ENCODE results near the gene SKI. TPM values are rescaled to one million over a fixed set of nuclear protein-coding genes. Genes with fewer than 3 reads are reported as not detected.

The SKI gene
- total RNA-seq, 1 experiment from 2014 or later: 89.5 TPM

DNA sequence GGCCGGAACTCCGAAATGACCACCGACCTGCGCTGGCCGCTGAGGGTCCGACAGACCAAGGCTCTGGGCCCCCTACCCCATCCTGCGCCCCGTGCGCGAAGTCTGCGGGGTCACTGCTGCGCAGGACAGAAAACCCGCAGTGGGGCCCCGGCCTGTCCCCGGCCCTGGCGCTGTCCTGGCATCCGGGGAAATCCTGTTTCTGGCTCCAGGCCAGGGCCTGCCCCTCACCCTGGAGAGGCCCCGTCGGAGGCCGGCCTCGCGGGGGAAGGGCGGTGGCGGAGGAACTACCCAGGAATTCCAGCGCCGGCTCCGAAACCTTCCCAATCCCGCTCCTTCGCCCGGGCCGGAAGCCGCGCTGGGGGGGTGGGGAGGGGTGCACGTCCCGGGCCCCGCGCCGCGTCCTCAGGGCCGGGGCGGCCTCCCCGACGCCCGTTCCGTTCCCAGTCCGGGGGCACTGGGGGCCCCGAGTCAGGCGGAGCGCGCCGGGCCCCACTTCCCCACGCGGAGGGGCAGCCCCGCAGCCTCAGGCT lies 86.2 kb downstream of the SKI start:
- Histone ChIP-seq H3K27me3 (ENCODE audit: insufficient read depth, low read length) (no peaks in the 10 kb centered on the region), H3T11ph (ENCODE audit: low read length) (no peak overlapping the region), H3K27ac (ENCODE audit: insufficient read length, low read depth, low read length) (no peak overlapping the region), H2AFZ (ENCODE audit: low read length) (no peak overlapping the region), H3K23ac (ENCODE audit: insufficient read length, low read depth, low read length) (no peak overlapping the region), H3K79me1 (ENCODE audit: insufficient read depth, low read depth, low read length, poor library complexity, severe bottlenecking) (no peaks in the 10 kb centered on the region), H4K20me1 (ENCODE audit: control insufficient read depth, insufficient read depth, insufficient read length) (no peaks in the 10 kb centered on the region), H3K4ac (ENCODE audit: low read depth, low read length) (no peak overlapping the region), H2BK15ac (ENCODE audit: low read depth, low read length) (no peak overlapping the region), H3K14ac (ENCODE audit: insufficient read depth, low read length) (peak overlapping the region; percentile 87), H2AK5ac (ENCODE audit: insufficient read length, low read length) (no peak overlapping the region), H4K8ac (replicated peaks; ENCODE audit: insufficient read length, low read depth, low read length) (no peak overlapping the region), H3K9me3 (ENCODE audit: control insufficient read depth, low read depth, low read length) (no peaks in the 10 kb centered on the region), H2BK5ac (ENCODE audit: insufficient read length, low read length) (no peak overlapping the region), H3K4me2 (ENCODE audit: insufficient read depth, insufficient read length, low read length) (peak overlapping the region; percentile 1), H3K79me2 (ENCODE audit: insufficient read depth, low read length) (no peaks in the 10 kb centered on the region), H4K91ac (ENCODE audit: insufficient read length, low read depth, low read length) (peak overlapping the region; percentile 16), H3K18ac (ENCODE audit: insufficient read length, low read depth, low read length) (peak overlapping the region; percentile 43), H4K5ac (ENCODE audit: insufficient read length, low read depth, low read length) (no peak overlapping the region), H3K23me2 (ENCODE audit: insufficient read length, low read depth, low read length, poor library complexity, severe bottlenecking) (no peaks in the 10 kb centered on the region), H2BK120ac (ENCODE audit: low read depth, low read length, poor library complexity, severe bottlenecking) (no peak overlapping the region), H3K56ac (ENCODE audit: insufficient read length, low read depth, low read length) (no peak overlapping the region), H3K4me1 (ENCODE audit: insufficient read depth, low read length) (no peaks in the 10 kb centered on the region; the same call in 1 of the 2 replicates), H2BK12ac (ENCODE audit: insufficient read length, low read depth, low read length) (no peak overlapping the region), H3K9ac (ENCODE audit: extremely low read depth, insufficient read length, low read length) (no peak overlapping the region), H2BK20ac (ENCODE audit: low read depth, low read length, poor library complexity, severe bottlenecking) (no peak overlapping the region)
- DNase-seq: peak; percentile 80
- WGBS (ENCODE audit: extremely low coverage, insufficient read length, low lambda C conversion rate): no CpG with 5 or more reads among the region's 54 CpGs
- H3K4me1 Mint-ChIP-seq: peaks cover 4 to 26% of the 10 kb centered on the region in 2 experiments
- peak overlapping the region; percentile 17 to 43; a peak in 3 of 5 replicates for H3K4me3 Mint-ChIP-seq
- H3K36me3 Mint-ChIP-seq (ENCODE audit: insufficient read depth in 1 of 3, low read depth in 3 of 3): no peaks in the 10 kb centered on the region; a peak in 1 of 7 replicates
- H3K27me3 Mint-ChIP-seq (ENCODE audit: low read depth): peaks cover 1% of the 10 kb centered on the region; the same call in 1 of the 2 replicates
- no peak overlapping the region for H3K27ac Mint-ChIP-seq
- no peaks in the 10 kb centered on the region for H3K9me3 Mint-ChIP-seq
- TF ChIP-seq, protein P1, sequence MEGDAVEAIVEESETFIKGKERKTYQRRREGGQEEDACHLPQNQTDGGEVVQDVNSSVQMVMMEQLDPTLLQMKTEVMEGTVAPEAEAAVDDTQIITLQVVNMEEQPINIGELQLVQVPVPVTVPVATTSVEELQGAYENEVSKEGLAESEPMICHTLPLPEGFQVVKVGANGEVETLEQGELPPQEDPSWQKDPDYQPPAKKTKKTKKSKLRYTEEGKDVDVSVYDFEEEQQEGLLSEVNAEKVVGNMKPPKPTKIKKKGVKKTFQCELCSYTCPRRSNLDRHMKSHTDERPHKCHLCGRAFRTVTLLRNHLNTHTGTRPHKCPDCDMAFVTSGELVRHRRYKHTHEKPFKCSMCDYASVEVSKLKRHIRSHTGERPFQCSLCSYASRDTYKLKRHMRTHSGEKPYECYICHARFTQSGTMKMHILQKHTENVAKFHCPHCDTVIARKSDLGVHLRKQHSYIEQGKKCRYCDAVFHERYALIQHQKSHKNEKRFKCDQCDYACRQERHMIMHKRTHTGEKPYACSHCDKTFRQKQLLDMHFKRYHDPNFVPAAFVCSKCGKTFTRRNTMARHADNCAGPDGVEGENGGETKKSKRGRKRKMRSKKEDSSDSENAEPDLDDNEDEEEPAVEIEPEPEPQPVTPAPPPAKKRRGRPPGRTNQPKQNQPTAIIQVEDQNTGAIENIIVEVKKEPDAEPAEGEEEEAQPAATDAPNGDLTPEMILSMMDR (conservative IDR thresholded peaks at IDR 0.05): no peak
